ENCODE data around the gene LRIT1. TPM values are rescaled to one million over a fixed set of nuclear protein-coding genes. Genes with fewer than 3 reads are reported as not detected.

LRIT1 gene
- total RNA-seq, 2 experiments from 2014 or later, result not detected

GRCh38 chr10:84256510-84257342 is 15.4 kb upstream of the LRIT1 start:
- POLR2A ChIA-PET, result interaction anchor here (1.7 kb wide), 1 partner anchor 15 kb away, joined by 4 read pairs; the partner anchor contains the start of gene LRIT1
- Mint-ChIP-seq H3K4me1 (ENCODE audit: low read depth) (peaks cover 4% of the 10 kb centered on the region), H3K27me3 (peaks cover 2% of the 10 kb centered on the region), H3K27ac (no peak overlapping the region), H3K4me3 (no peak overlapping the region), H3K9me3 (no peaks in the 10 kb centered on the region), H3K36me3 (ENCODE audit: low read depth) (no peaks in the 10 kb centered on the region)
- ATAC-seq (peak; percentile 84), DNase-seq (peak; percentile 76)
- CTCF ChIA-PET, result interaction anchor here (0.6 to 2.4 kb wide), 28 partner anchors 10 to 293 kb away, joined by 3 to 19 read pairs (median 4); partner anchors contain the start of genes LRIT1 and RGR
- TF ChIP-seq, protein P1, sequence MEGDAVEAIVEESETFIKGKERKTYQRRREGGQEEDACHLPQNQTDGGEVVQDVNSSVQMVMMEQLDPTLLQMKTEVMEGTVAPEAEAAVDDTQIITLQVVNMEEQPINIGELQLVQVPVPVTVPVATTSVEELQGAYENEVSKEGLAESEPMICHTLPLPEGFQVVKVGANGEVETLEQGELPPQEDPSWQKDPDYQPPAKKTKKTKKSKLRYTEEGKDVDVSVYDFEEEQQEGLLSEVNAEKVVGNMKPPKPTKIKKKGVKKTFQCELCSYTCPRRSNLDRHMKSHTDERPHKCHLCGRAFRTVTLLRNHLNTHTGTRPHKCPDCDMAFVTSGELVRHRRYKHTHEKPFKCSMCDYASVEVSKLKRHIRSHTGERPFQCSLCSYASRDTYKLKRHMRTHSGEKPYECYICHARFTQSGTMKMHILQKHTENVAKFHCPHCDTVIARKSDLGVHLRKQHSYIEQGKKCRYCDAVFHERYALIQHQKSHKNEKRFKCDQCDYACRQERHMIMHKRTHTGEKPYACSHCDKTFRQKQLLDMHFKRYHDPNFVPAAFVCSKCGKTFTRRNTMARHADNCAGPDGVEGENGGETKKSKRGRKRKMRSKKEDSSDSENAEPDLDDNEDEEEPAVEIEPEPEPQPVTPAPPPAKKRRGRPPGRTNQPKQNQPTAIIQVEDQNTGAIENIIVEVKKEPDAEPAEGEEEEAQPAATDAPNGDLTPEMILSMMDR (IDR thresholded peaks at IDR 0.05), result peak; percentile 72
- intact Hi-C loops (cut with micrococcal nuclease), result no loop called here

GRCh38 chr10:84254552-84255478 is 13.5 kb upstream of the LRIT1 start:
- TF ChIP-seq, protein P1 (IDR thresholded peaks at IDR 0.05), result no peak
- Mint-ChIP-seq H3K27ac (no peak overlapping the region), H3K4me1 (ENCODE audit: low read depth) (peaks cover 4% of the 10 kb centered on the region), H3K9me3 (no peaks in the 10 kb centered on the region), H3K4me3 (no peak overlapping the region), H3K36me3 (ENCODE audit: low read depth) (no peaks in the 10 kb centered on the region), H3K27me3 (no peaks in the 10 kb centered on the region)
- DNase-seq (no peak), ATAC-seq (no peak)
- ChIA-PET POLR2A (no interaction called here), CTCF (interaction anchor here (1.0 to 3.0 kb wide), 9 partner anchors 10 to 284 kb away, joined by 3 to 18 read pairs (median 5); partner anchors contain the start of gene LRIT1)
- intact Hi-C loops (cut with micrococcal nuclease), result no loop called here

DNA sequence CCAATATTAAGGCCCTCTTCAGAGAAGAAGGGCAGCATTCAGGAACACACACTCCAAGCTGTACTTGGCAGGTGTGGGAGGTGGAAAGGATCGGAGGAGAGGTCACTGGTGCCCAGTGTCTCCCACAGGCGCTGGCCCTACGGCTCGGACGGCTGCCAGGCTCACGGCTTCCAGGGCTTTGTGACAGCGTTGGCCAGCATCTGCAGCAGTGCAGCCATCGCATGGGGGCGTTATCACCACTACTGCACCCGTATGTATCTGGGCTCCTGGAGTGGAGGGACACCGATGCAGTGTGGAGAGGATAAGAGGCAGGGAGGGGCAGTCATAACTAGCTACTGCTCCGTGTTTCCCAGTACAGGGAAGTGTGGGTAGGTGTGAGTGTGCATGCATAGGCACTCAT is 7.4 kb upstream of the LRIT1 start:
- Mint-ChIP-seq H3K36me3 (ENCODE audit: low read depth) (no peaks in the 10 kb centered on the region), H3K27me3 (peaks cover 2% of the 10 kb centered on the region), H3K4me1 (ENCODE audit: low read depth) (no peaks in the 10 kb centered on the region), H3K27ac (no peak overlapping the region), H3K4me3 (no peak overlapping the region), H3K9me3 (no peaks in the 10 kb centered on the region)
- TF ChIP-seq, protein P1 (IDR thresholded peaks at IDR 0.05), result no peak
- ATAC-seq, result no peak
- ChIA-PET CTCF (interaction anchor here (1.6 to 1.8 kb wide), 2 partner anchors 34 to 290 kb away, joined by 4 to 5 read pairs; no protein-coding TSS in a partner anchor), POLR2A (no interaction called here)
- no peak for DNase-seq
- intact Hi-C loops (cut with micrococcal nuclease), result no loop called here

- H3K36me3 Mint-ChIP-seq (ENCODE audit: low read depth), result no peaks in the 10 kb centered on the region
- H3K4me1 Mint-ChIP-seq (ENCODE audit: low read depth), result no peaks in the 10 kb centered on the region
- no peak overlapping the region for H3K27ac Mint-ChIP-seq
- intact Hi-C loops (cut with micrococcal nuclease), result no loop called here
- DNase-seq (no peak), ATAC-seq (no peak)
- POLR2A ChIA-PET, result no interaction called here
- H3K4me3 Mint-ChIP-seq, result no peak overlapping the region
- peaks cover 2% of the 10 kb centered on the region for H3K27me3 Mint-ChIP-seq
- no peaks in the 10 kb centered on the region for H3K9me3 Mint-ChIP-seq
- TF ChIP-seq, protein P1 (IDR thresholded peaks at IDR 0.05), result no peak
- CTCF ChIA-PET, result interaction anchor here (1.1 to 1.6 kb wide), 2 partner anchors 33 to 290 kb away, joined by 3 to 5 read pairs; no protein-coding TSS in a partner anchor
These were observed 6.2 kb upstream of the LRIT1 start for GRCh38 chr10:84247496-84247895.

Measured in activated CD8-positive, alpha-beta T cell treated with anti-CD3 and anti-CD28 coated beads for 36 hours (primary cell).